GM12878 (cell line): ENCODE data around the gene ASTN1. TPM values are rescaled to one million over a fixed set of nuclear protein-coding genes. Genes with fewer than 3 reads are reported as not detected.

Experiments used
- ATAC-seq: fragments of 200-7000 bp; cut with Tn5 transposase; 3 replicates; pipeline ENCODE4 v1.9.1; 2020; ENCODE audit warnings: mild to moderate bottlenecking, moderate library complexity
- BruUV-seq: library from RNA; stranded (reverse); fragments of 400-500 nt; replicated peaks from 2 replicates; lab custom pipeline; 2021; lab: Mats Ljungman, UMichigan
- CTCF ChIA-PET: fragments of 300-600 bp; sonication (Branson Sonifier 250); formaldehyde crosslinking; extraction: SDS; loops from one replicate; lab custom pipeline; 2021; ENCODE audit warnings: inconsistent platforms; lab: Yijun Ruan, JAX
- POLR2A ChIA-PET: fragments of 350-600 bp; formaldehyde crosslinking; extraction: SDS; loops from one replicate; lab custom pipeline; 2021; ENCODE audit warnings: inconsistent platforms; lab: Charles Lee
- RAD21 ChIA-PET: fragments of 300-600 bp; sonication (Branson Sonifier 250); formaldehyde crosslinking; loops from one replicate; lab custom pipeline; 2023; ENCODE audit warnings: antibody characterized with exemption; ENCODE audit not compliant: unreplicated experiment; lab: Charles Lee
- SMC1A ChIA-PET: fragments of 300-600 bp; sonication (Branson Sonifier 250); formaldehyde crosslinking; loops from one replicate; lab custom pipeline; 2023; ENCODE audit not compliant: unreplicated experiment, uncharacterized antibody; lab: Charles Lee
- DNase-seq: peaks from one replicate; pipeline ENCODE4 v3.0.0-alpha.2; 2011; ENCODE audit warnings: low read depth, low spot score
- FAIRE-seq: peaks from 3 replicates; lab custom pipeline; 2011; peaks lifted over from hg19 to GRCh38; lab: Jason Lieb, UNC
- H2AFZ ChIP-seq: 2 replicates; pipeline ENCODE4 v1.6.0; 2011; ENCODE audit warnings: low read depth, low read length, control low read depth; ENCODE audit not compliant: control insufficient read depth
- H3K27ac ChIP-seq: 2 replicates; pipeline ENCODE4 v1.5.1; 2011; ENCODE audit warnings: control low read depth; ENCODE audit not compliant: control insufficient read depth, insufficient read depth
- H3K27me3 ChIP-seq, 2 experiments: replicated peaks in 1 of 2; 2 replicates each; pipeline versions ENCODE4 v1.6.0 to v1.6.1; 2011; ENCODE audit warnings: low read length in 1 of 2; ENCODE audit not compliant: control insufficient read depth in 2 of 2, insufficient read depth in 2 of 2
- H3K36me3 ChIP-seq, 2 experiments: 2 replicates each; pipeline ENCODE4 v1.5.1; 2011; ENCODE audit warnings: low read length in 1 of 2; ENCODE audit not compliant: control insufficient read depth in 2 of 2, insufficient read depth in 2 of 2
- H3K4me1 ChIP-seq: 2 replicates; pipeline ENCODE4 v1.6.1; 2011; ENCODE audit warnings: mild to moderate bottlenecking, low read length, moderate library complexity, mixed read lengths; ENCODE audit not compliant: control insufficient read depth, insufficient read depth
- H3K4me2 ChIP-seq: 2 replicates; pipeline ENCODE4 v1.6.0; 2011; ENCODE audit warnings: control low read depth; ENCODE audit not compliant: control insufficient read depth, insufficient read depth
- H3K4me3 ChIP-seq: fragments of 200-600 bp; sonication (generic); 2 replicates; pipeline ENCODE4 v1.5.1; 2016
- H3K79me2 ChIP-seq: 2 replicates; pipeline ENCODE4 v1.6.0; 2011; ENCODE audit warnings: low read length; ENCODE audit not compliant: control insufficient read depth, insufficient read depth
- H3K9ac ChIP-seq: 2 replicates; pipeline ENCODE4 v1.8.0; 2011; ENCODE audit warnings: low read length, control low read depth, mixed read lengths; ENCODE audit not compliant: control insufficient read depth, insufficient read depth
- H3K9me3 ChIP-seq: replicated peaks from 3 replicates; pipeline ENCODE4 v1.5.1; 2011; ENCODE audit warnings: mild to moderate bottlenecking, low read length; ENCODE audit not compliant: control insufficient read depth, insufficient read depth
- H4K20me1 ChIP-seq: 2 replicates; pipeline ENCODE4 v1.6.0; 2011; ENCODE audit not compliant: control insufficient read depth, insufficient read depth
- CHD4 ChIP-seq: fragments of 200-600 bp; sonication (generic); IDR thresholded peaks from 2 replicates; pipeline ENCODE4 v1.6.1; 2016; ENCODE audit warnings: mild to moderate bottlenecking
- CREM ChIP-seq: IDR thresholded peaks from 2 replicates; pipeline ENCODE4 v1.6.1; 2014; ENCODE audit warnings: antibody characterized with exemption, low read depth
- ELK1 ChIP-seq: IDR thresholded peaks from 2 replicates; pipeline ENCODE4 v1.6.1; 2012; ENCODE audit warnings: low read depth, low read length, improper control_type of control experiment
- ETV6 ChIP-seq, 2 experiments: fragments of 450-650 bp in 1 of 2; IDR thresholded peaks in 1 of 2; conservative IDR thresholded peaks in 1 of 2; 2 replicates each; pipeline ENCODE4 v1.6.1; 2014; ENCODE audit warnings: antibody characterized with exemption in 1 of 2, borderline replicate concordance in 1 of 2, low read depth in 1 of 2, mild to moderate bottlenecking in 1 of 2, moderate library complexity in 1 of 2
- EZH2 ChIP-seq: IDR thresholded peaks from 2 replicates; pipeline ENCODE4 v1.6.1; 2012; ENCODE audit warnings: low read depth, mild to moderate bottlenecking, control low read depth, inconsistent platforms, low read length, borderline replicate concordance; ENCODE audit not compliant: control insufficient read depth
- IKZF2 ChIP-seq, 2 experiments: fragments of 450-650 bp; IDR thresholded peaks; 2 replicates each; pipeline ENCODE4 v1.6.1; 2017; ENCODE audit warnings: mild to moderate bottlenecking in 2 of 2, moderate library complexity in 2 of 2
- KDM1A ChIP-seq: fragments of 200-600 bp; sonication (generic); IDR thresholded peaks from 2 replicates; pipeline ENCODE4 v1.6.1; 2016; ENCODE audit warnings: borderline replicate concordance
- MTA3 ChIP-seq: IDR thresholded peaks from 2 replicates; pipeline ENCODE4 v1.6.1; 2012; ENCODE audit warnings: low read length, inconsistent platforms, borderline replicate concordance
- RB1 ChIP-seq: fragments of 450-650 bp; formaldehyde crosslinking; IDR thresholded peaks from 2 replicates; pipeline ENCODE4 v1.6.1; 2017; ENCODE audit warnings: mild to moderate bottlenecking, borderline replicate concordance
- RFX5 ChIP-seq: IDR thresholded peaks from 2 replicates; pipeline ENCODE4 v1.6.1; 2011; ENCODE audit warnings: low read depth, low read length, improper control_type of control experiment
- SREBF1 ChIP-seq: IDR thresholded peaks from 2 replicates; pipeline ENCODE4 v1.6.1; 2012; ENCODE audit warnings: mild to moderate bottlenecking, low read length
- SRF ChIP-seq, 2 experiments: IDR thresholded peaks; 2 replicates each; pipeline ENCODE4 v1.6.1; 2011; ENCODE audit warnings: low read depth in 2 of 2, low read length in 2 of 2, mild to moderate bottlenecking in 1 of 2, moderate library complexity in 1 of 2
- TCF3 ChIP-seq: IDR thresholded peaks from 2 replicates; pipeline ENCODE4 v1.6.1; 2012; ENCODE audit warnings: low read depth, mild to moderate bottlenecking, low read length, borderline replicate concordance; ENCODE audit not compliant: insufficient read depth
- YY1 ChIP-seq: IDR thresholded peaks from 2 replicates; pipeline ENCODE4 v1.6.1; 2011; ENCODE audit warnings: low read depth, mild to moderate bottlenecking, low read length
- ZBED1 ChIP-seq: IDR thresholded peaks from 2 replicates; pipeline ENCODE4 v1.6.1; 2016; ENCODE audit warnings: borderline replicate concordance
- ZNF622 ChIP-seq: fragments of 450-650 bp; IDR thresholded peaks from 2 replicates; pipeline ENCODE4 v1.6.1; 2017; ENCODE audit warnings: mild to moderate bottlenecking, inconsistent platforms
- WGBS: methylation state at CpG from one replicate; pipeline ENCODE4 v1.1.6; 2016; ENCODE audit warnings: low lambda C conversion rate; ENCODE audit not compliant: insufficient replicate concordance, insufficient coverage; ENCODE audit errors: missing lambda C conversion rate; 5-methylcytosine and 5-hydroxymethylcytosine counted together
- in situ Hi-C: fragments of 300-500 bp; cut with MboI; formaldehyde crosslinking; loops from 9 replicates; pipeline ENCODE4 v1.14.3; 2018; ENCODE audit warnings: mixed read lengths
- intact Hi-C: fragments of 100-400 bp; cut with micrococcal nuclease; formaldehyde crosslinking; loops from one replicate; pipeline ENCODE4 v1.14.2; 2022; ENCODE audit not compliant: unreplicated experiment
- polyA plus RNA-seq, 11 experiments: library from polyadenylated mRNA; depleted of rRNA in 4 of 11; unstranded in 6 of 11; stranded (reverse) in 5 of 11; fragments of >200 nt; fragmentation: Nextera tagmentation in 4 of 11; fragmentation: Illumina TruSeq in 1 of 11; extraction: Ambion mirVana in 4 of 11; extraction: Trizol in 1 of 11; gene quantifications; 1 replicate in 1 of 11; 2 replicates in 10 of 11; pipeline versions ENCODE4 v1.2.1 to v1.2.3, GENCODE V29; 2011 to 2016; ENCODE audit warnings: inconsistent platforms in 2 of 11, missing spikeins in 2 of 11, low read depth in 1 of 11
- total RNA-seq, 4 experiments: library from RNA; depleted of rRNA in 3 of 4; stranded (reverse); fragments of >200 nt in 3 of 4; fragmentation: Illumina TruSeq in 1 of 4; extraction: Trizol in 1 of 4; gene quantifications; 2 replicates each; pipeline versions ENCODE4 v1.2.1 to v1.2.3, GENCODE V29; 2013 to 2021

The ASTN1 gene
- total and polyA plus RNA-seq, 10 of the 15 experiments (the other 5 are each of a cell fraction or from before 2014, with no cell fraction given) = 0.04 TPM; not detected in 9

- WGBS = 0% methylated on average over 2 of the region's 2 CpGs
- in situ Hi-C loops = no loop called here
Observed at GRCh38 chr1:177162243-177162642, 2.3 kb downstream of the ASTN1 start.

More at GRCh38 chr1:177162243-177162642, 2.3 kb downstream of the ASTN1 start:
- Histone ChIP-seq H3K79me2 (no peaks in the 10 kb centered on the region), H3K4me1 (no peaks in the 10 kb centered on the region), H3K4me2 (no peak overlapping the region), H2AFZ (no peak overlapping the region), H3K27me3 (peaks cover 0 to 2% of the 10 kb centered on the region in 2 experiments; a peak in 2 of 4 replicates), H3K9me3 (no peaks in the 10 kb centered on the region), H3K27ac (no peak overlapping the region), H3K36me3 (no peaks in the 10 kb centered on the region), H4K20me1 (no peaks in the 10 kb centered on the region), H3K4me3 (no peak overlapping the region), H3K9ac (no peak overlapping the region)
- CTCF ChIA-PET = no interaction called here
- intact Hi-C loops = no loop called here
- RAD21 ChIA-PET = no interaction called here
- FAIRE-seq (no peak), DNase-seq (no peak), ATAC-seq (no peak)
- POLR2A ChIA-PET = no interaction called here
- no TSS peak for BruUV-seq
- no peak for TF ChIP-seq SREBF1
- no peak for TF ChIP-seq CREM
- no peak for TF ChIP-seq IKZF2 (IDR thresholded peaks at IDR 0.05)
- TF ChIP-seq MTA3 = no peak
- no peak for TF ChIP-seq ETV6 (conservative IDR thresholded peaks at IDR 0.05 in 1 of 2, IDR thresholded peaks at IDR 0.05 in 1 of 2; ENCODE audit: borderline replicate concordance in 1 of 2, low read depth in 1 of 2)
- no peak for TF ChIP-seq KDM1A
- TF ChIP-seq CHD4 = no peak
- no peak for TF ChIP-seq ZNF622
- no peak for TF ChIP-seq SRF (IDR thresholded peaks at IDR 0.05; ENCODE audit: low read depth in 2 of 2, low read length in 2 of 2)
- TF ChIP-seq RFX5 = no peak
- no peak for TF ChIP-seq ELK1
- TF ChIP-seq RB1 = no peak
- TF ChIP-seq TCF3 = no peak
- no peak for TF ChIP-seq YY1
- no peak for TF ChIP-seq EZH2
- no peak for TF ChIP-seq ZBED1
- SMC1A ChIA-PET = no interaction called here
